GM12872 (cell line): ENCODE measurements around the gene EXOSC1.

Experiments
- CTCF ChIP-seq: IDR thresholded peaks from 3 replicates; pipeline ENCODE4 v1.5.1; 2011; ENCODE audit warnings: low read depth, mild to moderate bottlenecking, low read length, moderate library complexity; ENCODE audit not compliant: insufficient read depth

The EXOSC1 gene

DNA sequence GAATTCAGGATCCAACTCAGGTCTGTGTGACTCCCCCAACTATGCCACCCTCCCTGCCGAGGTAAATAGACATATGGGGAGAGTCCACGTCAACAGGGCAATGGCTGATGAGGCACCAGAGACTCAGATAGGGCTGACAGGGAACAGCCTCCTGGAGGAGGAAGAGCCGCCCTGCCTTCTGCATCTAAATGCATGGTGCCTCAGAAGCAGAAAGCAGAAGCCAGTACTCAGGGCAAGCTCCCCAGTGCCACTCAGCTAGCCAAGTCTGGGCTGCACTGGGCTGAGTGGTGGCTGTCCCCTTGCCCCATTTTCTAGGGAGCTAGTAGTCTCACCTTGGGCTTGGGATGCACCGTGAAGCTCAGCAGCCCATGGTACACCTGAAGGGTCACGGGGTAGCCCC, 55.7 kb downstream of the EXOSC1 start:
- no peak for TF ChIP-seq CTCF

DNA sequence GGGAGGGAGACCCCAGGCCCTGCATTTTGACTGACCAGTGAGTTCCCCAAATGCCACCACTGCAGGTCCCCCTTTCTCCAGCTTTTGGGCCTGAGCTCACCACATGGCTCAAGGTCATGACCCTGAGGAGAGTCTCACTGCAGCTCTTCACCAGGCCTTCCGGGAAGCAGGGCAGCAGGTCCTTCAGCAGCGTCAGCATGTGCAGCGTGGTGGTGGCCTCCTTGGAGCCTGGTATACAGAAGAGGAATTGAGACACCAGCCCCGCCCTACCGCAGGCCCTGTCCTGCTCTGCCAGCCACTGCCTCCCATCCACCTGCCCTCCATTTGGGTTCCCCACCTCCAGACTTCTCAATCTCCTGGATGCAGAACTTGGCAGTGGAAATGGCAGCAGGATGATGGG, 57.7 kb downstream of the EXOSC1 start:
- TF ChIP-seq CTCF, result no peak
